H9 (cell line): ENCODE data around the gene RPL5. TPM values are rescaled to one million over a fixed set of nuclear protein-coding genes. Genes with fewer than 3 reads are reported as not detected.

Experiments
- DNase-seq: peaks from one replicate; pipeline ENCODE4 v3.0.0-alpha.2; 2017
- H2AFZ ChIP-seq: one replicate; pipeline ENCODE4 v1.6.1; 2013; ENCODE audit warnings: mild to moderate bottlenecking, low read length, control low read depth, moderate library complexity
- H2AK5ac ChIP-seq: 2 replicates; pipeline ENCODE4 v1.6.1; 2013; ENCODE audit warnings: low read length, control low read depth, mixed read lengths; ENCODE audit not compliant: insufficient read length
- H2BK120ac ChIP-seq: one replicate; pipeline ENCODE4 v1.6.1; 2013; ENCODE audit warnings: low read depth, mild to moderate bottlenecking, low read length, control low read depth, inconsistent platforms; ENCODE audit not compliant: poor library complexity, severe bottlenecking
- H2BK12ac ChIP-seq: 2 replicates; pipeline ENCODE4 v1.6.1; 2013; ENCODE audit warnings: low read length, control low read depth, mixed read lengths, low read depth; ENCODE audit not compliant: insufficient read length
- H2BK15ac ChIP-seq: 2 replicates; pipeline ENCODE4 v1.6.1; 2013; ENCODE audit warnings: low read depth, low read length, control low read depth
- H2BK20ac ChIP-seq: one replicate; pipeline ENCODE4 v1.6.1; 2013; ENCODE audit warnings: low read depth, mild to moderate bottlenecking, low read length, control low read depth, inconsistent platforms; ENCODE audit not compliant: poor library complexity, severe bottlenecking
- H2BK5ac ChIP-seq: 2 replicates; pipeline ENCODE4 v1.6.1; 2013; ENCODE audit warnings: low read length, control low read depth, mixed read lengths; ENCODE audit not compliant: insufficient read length
- H3K14ac ChIP-seq: 2 replicates; pipeline ENCODE4 v1.6.1; 2013; ENCODE audit warnings: low read length, control low read depth; ENCODE audit not compliant: insufficient read depth
- H3K18ac ChIP-seq: 2 replicates; pipeline ENCODE4 v1.6.1; 2013; ENCODE audit warnings: low read depth, mild to moderate bottlenecking, mixed read lengths, low read length, control low read depth; ENCODE audit not compliant: insufficient read length
- H3K23ac ChIP-seq: 2 replicates; pipeline ENCODE4 v1.6.1; 2013; ENCODE audit warnings: low read length, control low read depth, mixed read lengths, low read depth; ENCODE audit not compliant: insufficient read length
- H3K23me2 ChIP-seq: 2 replicates; pipeline ENCODE4 v1.6.1; 2013; ENCODE audit warnings: low read depth, mild to moderate bottlenecking, mixed read lengths, low read length, control low read depth; ENCODE audit not compliant: insufficient read length, poor library complexity, severe bottlenecking
- H3K27ac ChIP-seq: 2 replicates; pipeline ENCODE4 v1.5.1; 2013; ENCODE audit warnings: low read length, control low read depth, mixed read lengths, low read depth; ENCODE audit not compliant: insufficient read length
- H3K27me3 ChIP-seq: 2 replicates; pipeline ENCODE4 v1.6.1; 2013; ENCODE audit warnings: low read length, control low read depth, inconsistent platforms; ENCODE audit not compliant: insufficient read depth
- H3K4ac ChIP-seq: 2 replicates; pipeline ENCODE4 v1.6.1; 2013; ENCODE audit warnings: low read depth, mild to moderate bottlenecking, control low read depth, inconsistent platforms, low read length, moderate library complexity
- H3K4me1 ChIP-seq: 2 replicates; pipeline ENCODE4 v1.6.1; 2013; ENCODE audit warnings: low read length, control low read depth, inconsistent platforms; ENCODE audit not compliant: insufficient read depth
- H3K4me2 ChIP-seq: 2 replicates; pipeline ENCODE4 v1.6.1; 2013; ENCODE audit warnings: low read length, control low read depth, mixed read lengths; ENCODE audit not compliant: insufficient read length, insufficient read depth
- H3K56ac ChIP-seq: 2 replicates; pipeline ENCODE4 v1.6.1; 2013; ENCODE audit warnings: low read depth, mild to moderate bottlenecking, mixed read lengths, low read length, control low read depth; ENCODE audit not compliant: insufficient read length
- H3K79me1 ChIP-seq: 2 replicates; pipeline ENCODE4 v1.6.1; 2013; ENCODE audit warnings: low read depth, mild to moderate bottlenecking, moderate library complexity, low read length, control low read depth, inconsistent platforms; ENCODE audit not compliant: insufficient read depth, poor library complexity, severe bottlenecking
- H3K79me2 ChIP-seq: 2 replicates; pipeline ENCODE4 v1.6.1; 2013; ENCODE audit warnings: low read length, control low read depth, inconsistent platforms; ENCODE audit not compliant: insufficient read depth
- H3K9ac ChIP-seq: 2 replicates; pipeline ENCODE4 v1.6.1; 2013; ENCODE audit warnings: low read length, control low read depth, mixed read lengths; ENCODE audit not compliant: insufficient read length; ENCODE audit errors: extremely low read depth
- H3K9me3 ChIP-seq: one replicate; pipeline ENCODE4 v1.6.1; 2013; ENCODE audit warnings: low read depth, low read length, inconsistent platforms; ENCODE audit not compliant: control insufficient read depth
- H3T11ph ChIP-seq: one replicate; pipeline ENCODE4 v1.6.1; 2013; ENCODE audit warnings: mild to moderate bottlenecking, low read length, control low read depth, inconsistent platforms
- H4K20me1 ChIP-seq: one replicate; pipeline ENCODE4 v1.6.1; 2013; ENCODE audit not compliant: control insufficient read depth, insufficient read length, insufficient read depth
- H4K5ac ChIP-seq: 2 replicates; pipeline ENCODE4 v1.6.1; 2013; ENCODE audit warnings: low read depth, mild to moderate bottlenecking, mixed read lengths, low read length, control low read depth; ENCODE audit not compliant: insufficient read length
- H4K8ac ChIP-seq: replicated peaks from 2 replicates; pipeline ENCODE4 v1.6.1; 2013; ENCODE audit warnings: low read length, control low read depth, mixed read lengths, low read depth; ENCODE audit not compliant: insufficient read length
- H4K91ac ChIP-seq: 2 replicates; pipeline ENCODE4 v1.6.1; 2013; ENCODE audit warnings: low read depth, mild to moderate bottlenecking, moderate library complexity, mixed read lengths, low read length, control low read depth; ENCODE audit not compliant: insufficient read length
- H3K27ac Mint-ChIP-seq, 3 experiments: 2 replicates in 2 of 3; 3 replicates in 1 of 3; pipeline ENCODE4 v1.8.0; 2020 to 2021; ENCODE audit warnings: mixed read lengths in 3 of 3, mild to moderate bottlenecking in 1 of 3, moderate library complexity in 1 of 3
- H3K27me3 Mint-ChIP-seq: 2 replicates; pipeline ENCODE4 v1.8.0; 2021; ENCODE audit warnings: low read depth, mild to moderate bottlenecking, moderate library complexity, mixed read lengths
- H3K36me3 Mint-ChIP-seq, 3 experiments: 2 replicates in 2 of 3; 3 replicates in 1 of 3; pipeline ENCODE4 v1.8.0; 2020 to 2021; ENCODE audit warnings: low read depth in 3 of 3, mixed read lengths in 3 of 3; ENCODE audit not compliant: insufficient read depth in 1 of 3
- H3K4me1 Mint-ChIP-seq, 2 experiments: 2 replicates each; pipeline ENCODE4 v1.8.0; 2020; ENCODE audit warnings: mixed read lengths in 2 of 2
- H3K4me3 Mint-ChIP-seq, 2 experiments: 2 replicates in 1 of 2; 3 replicates in 1 of 2; pipeline ENCODE4 v1.8.0; 2020 to 2021; ENCODE audit warnings: mild to moderate bottlenecking in 2 of 2, mixed read lengths in 2 of 2, moderate library complexity in 1 of 2
- H3K9me3 Mint-ChIP-seq, 2 experiments: 2 replicates in 1 of 2; 3 replicates in 1 of 2; pipeline ENCODE4 v1.8.0; 2020; ENCODE audit warnings: mild to moderate bottlenecking in 2 of 2, mixed read lengths in 2 of 2, moderate library complexity in 1 of 2
- WGBS: extraction: QIAGEN DNeasy Blood & Tissue Kit; methylation state at CpG from one replicate; pipeline ENCODE4 v1.1.7; 2013; ENCODE audit warnings: missing lambda C conversion rate, low lambda C conversion rate, mixed read lengths; ENCODE audit not compliant: insufficient read length; ENCODE audit errors: extremely low coverage; 5-methylcytosine and 5-hydroxymethylcytosine counted together
- total RNA-seq: library from RNA; stranded (reverse); gene quantifications from 2 replicates; pipeline ENCODE4 v1.2.1, GENCODE V29; 2021
- TF ChIP-seq, protein P1 (sequence below): fragments of 200-600 bp; sonication (generic); conservative IDR thresholded peaks from 3 replicates; pipeline ENCODE4 v1.8.0; 2021; ENCODE audit warnings: antibody characterized with exemption, mild to moderate bottlenecking

RPL5 gene
- total RNA-seq, 1 experiment from 2014 or later: 1,608 TPM

DNA sequence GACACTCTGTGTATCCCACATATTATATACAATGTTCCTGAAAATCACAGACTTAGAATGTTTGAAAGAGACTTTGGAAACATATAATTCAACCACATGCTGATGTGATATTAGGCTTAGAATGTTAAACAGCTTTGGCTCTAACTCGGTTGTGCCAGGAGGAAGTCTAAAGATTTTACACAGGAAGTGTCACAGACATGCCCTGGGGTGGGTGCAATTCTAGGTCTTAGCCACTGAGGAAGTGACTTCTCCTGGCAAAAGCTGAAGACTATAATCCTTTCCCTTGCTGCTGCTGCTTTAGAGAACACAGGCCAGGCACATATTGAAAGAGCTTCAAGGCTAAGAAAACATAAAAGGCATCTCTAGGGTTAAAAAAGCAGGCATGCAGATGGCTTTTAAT lies 51.0 kb downstream of the RPL5 start:
- Histone ChIP-seq H3K27ac (no peak overlapping the region), H3K4ac (no peak overlapping the region), H3K9me3 (no peaks in the 10 kb centered on the region), H3T11ph (no peak overlapping the region), H3K9ac (no peak overlapping the region), H2BK15ac (no peak overlapping the region), H2BK5ac (no peak overlapping the region), H4K5ac (no peak overlapping the region), H2BK20ac (no peak overlapping the region), H2BK12ac (no peak overlapping the region), H3K4me2 (no peak overlapping the region), H3K23ac (no peak overlapping the region), H3K18ac (no peak overlapping the region), H3K79me2 (no peaks in the 10 kb centered on the region), H4K20me1 (no peaks in the 10 kb centered on the region), H3K56ac (no peak overlapping the region), H4K8ac (no peak overlapping the region), H3K23me2 (no peaks in the 10 kb centered on the region), H4K91ac (no peak overlapping the region), H3K4me1 (no peaks in the 10 kb centered on the region), H2AFZ (no peak overlapping the region), H3K14ac (no peak overlapping the region), H3K79me1 (no peaks in the 10 kb centered on the region), H3K27me3 (no peaks in the 10 kb centered on the region), H2AK5ac (no peak overlapping the region), H2BK120ac (no peak overlapping the region)
- no peak for DNase-seq
- H3K27ac Mint-ChIP-seq: no peak overlapping the region
- no CpG with 5 or more reads among the region's 1 CpG for WGBS
- H3K4me1 Mint-ChIP-seq: peaks cover 2 to 4% of the 10 kb centered on the region in 2 experiments; a peak in 1 of 4 replicates
- H3K27me3 Mint-ChIP-seq: no peaks in the 10 kb centered on the region
- H3K36me3 Mint-ChIP-seq: no peaks in the 10 kb centered on the region
- H3K9me3 Mint-ChIP-seq: no peaks in the 10 kb centered on the region
- H3K4me3 Mint-ChIP-seq: no peak overlapping the region
- TF ChIP-seq, protein P1, sequence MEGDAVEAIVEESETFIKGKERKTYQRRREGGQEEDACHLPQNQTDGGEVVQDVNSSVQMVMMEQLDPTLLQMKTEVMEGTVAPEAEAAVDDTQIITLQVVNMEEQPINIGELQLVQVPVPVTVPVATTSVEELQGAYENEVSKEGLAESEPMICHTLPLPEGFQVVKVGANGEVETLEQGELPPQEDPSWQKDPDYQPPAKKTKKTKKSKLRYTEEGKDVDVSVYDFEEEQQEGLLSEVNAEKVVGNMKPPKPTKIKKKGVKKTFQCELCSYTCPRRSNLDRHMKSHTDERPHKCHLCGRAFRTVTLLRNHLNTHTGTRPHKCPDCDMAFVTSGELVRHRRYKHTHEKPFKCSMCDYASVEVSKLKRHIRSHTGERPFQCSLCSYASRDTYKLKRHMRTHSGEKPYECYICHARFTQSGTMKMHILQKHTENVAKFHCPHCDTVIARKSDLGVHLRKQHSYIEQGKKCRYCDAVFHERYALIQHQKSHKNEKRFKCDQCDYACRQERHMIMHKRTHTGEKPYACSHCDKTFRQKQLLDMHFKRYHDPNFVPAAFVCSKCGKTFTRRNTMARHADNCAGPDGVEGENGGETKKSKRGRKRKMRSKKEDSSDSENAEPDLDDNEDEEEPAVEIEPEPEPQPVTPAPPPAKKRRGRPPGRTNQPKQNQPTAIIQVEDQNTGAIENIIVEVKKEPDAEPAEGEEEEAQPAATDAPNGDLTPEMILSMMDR: no peak
